K562 (cell line): ENCODE results near the gene KIF19. TPM values are rescaled to one million over a fixed set of nuclear protein-coding genes. Genes with fewer than 3 reads are reported as not detected.

Source experiments
- BCLAF1 ChIP-seq, 2 experiments: fragments of 450-650 bp in 1 of 2; IDR thresholded peaks; 2 replicates each; pipeline ENCODE4 v1.6.1; 2011 to 2017; ENCODE audit warnings: low read depth in 2 of 2, antibody characterized with exemption in 1 of 2, borderline replicate concordance in 1 of 2, low read length in 1 of 2, mild to moderate bottlenecking in 1 of 2, mixed read lengths in 1 of 2; ENCODE audit not compliant: control insufficient read depth in 1 of 2
- FOXK1 ChIP-seq: sonication (generic); formaldehyde crosslinking; IDR thresholded peaks from 2 replicates; pipeline ENCODE4 v1.8.0; 2022; ENCODE audit warnings: missing genetic modification reagents, mild to moderate bottlenecking, borderline replicate concordance
- GTF2F1 ChIP-seq: IDR thresholded peaks from 2 replicates; pipeline ENCODE4 v1.6.1; 2011; ENCODE audit warnings: low read depth, low read length, improper control_type of control experiment
- IFI16 ChIP-seq: fragments of 250-450 bp; sonication (Bioruptor Pico); IDR thresholded peaks from 2 replicates; pipeline ENCODE4 v2.1.2; 2022; ENCODE audit warnings: mild to moderate bottlenecking, inconsistent platforms
- MTA2 ChIP-seq: fragments of 450-650 bp; IDR thresholded peaks from 2 replicates; pipeline ENCODE4 v1.6.1; 2016; ENCODE audit warnings: low read depth
- RFX1 ChIP-seq: fragments of 450-650 bp; IDR thresholded peaks from 2 replicates; pipeline ENCODE4 v1.6.1; 2016; ENCODE audit warnings: mild to moderate bottlenecking, moderate library complexity
- ZBTB9 ChIP-seq: fragments of 450-650 bp; formaldehyde crosslinking; IDR thresholded peaks from 2 replicates; pipeline ENCODE4 v1.4.0; 2020; ENCODE audit warnings: mild to moderate bottlenecking, moderate library complexity
- ZNF436 ChIP-seq: fragments of 250-450, 450-650 bp; sonication (Bioruptor Pico); formaldehyde crosslinking; IDR thresholded peaks from 2 replicates; pipeline ENCODE4 v1.7.0; 2020; ENCODE audit warnings: mild to moderate bottlenecking
- polyA plus RNA-seq, 8 experiments: library from polyadenylated mRNA; depleted of rRNA in 4 of 8; stranded (reverse) in 5 of 8; unstranded in 3 of 8; fragments of >200 nt; fragmentation: Nextera tagmentation in 2 of 8; fragmentation: Illumina TruSeq in 1 of 8; extraction: Ambion mirVana in 2 of 8; extraction: Trizol in 1 of 8; gene quantifications; 2 replicates each; pipeline versions ENCODE4 v1.2.1 to v1.2.3, GENCODE V29; 2011 to 2014; ENCODE audit warnings: inconsistent platforms in 1 of 8, missing spikeins in 1 of 8
- total RNA-seq, 7 experiments: library from RNA; depleted of rRNA in 6 of 7; stranded (reverse); fragments of >200 nt in 6 of 7; fragmentation: Illumina TruSeq in 2 of 7; extraction: Trizol in 2 of 7; gene quantifications; 2 replicates each; pipeline versions ENCODE4 v1.2.1 to v1.2.3, GENCODE V29; 2011 to 2021; ENCODE audit warnings: low replicate concordance in 1 of 7
- TF ChIP-seq, protein P1 (sequence below): fragments of 250-450 bp; sonication (Bioruptor Pico); IDR thresholded peaks from 2 replicates; pipeline ENCODE4 v1.8.0; 2022; ENCODE audit warnings: moderate library complexity, mild to moderate bottlenecking, inconsistent platforms
- TF ChIP-seq, protein P2 (sequence below): fragments of 450-650 bp; IDR thresholded peaks from 2 replicates; pipeline ENCODE4 v1.6.1; 2016; ENCODE audit warnings: borderline replicate concordance
- TF ChIP-seq, protein P3 (sequence below): fragments of 250-450 bp; sonication (Bioruptor Pico); IDR thresholded peaks from 2 replicates; pipeline ENCODE4 v1.9.0; 2021; ENCODE audit warnings: mild to moderate bottlenecking, inconsistent platforms

Gene KIF19
- total and polyA plus RNA-seq, 9 of the 15 experiments (the other 6 are each of a cell fraction or from before 2014, with no cell fraction given): 0.10 TPM; not detected in 8

DNA sequence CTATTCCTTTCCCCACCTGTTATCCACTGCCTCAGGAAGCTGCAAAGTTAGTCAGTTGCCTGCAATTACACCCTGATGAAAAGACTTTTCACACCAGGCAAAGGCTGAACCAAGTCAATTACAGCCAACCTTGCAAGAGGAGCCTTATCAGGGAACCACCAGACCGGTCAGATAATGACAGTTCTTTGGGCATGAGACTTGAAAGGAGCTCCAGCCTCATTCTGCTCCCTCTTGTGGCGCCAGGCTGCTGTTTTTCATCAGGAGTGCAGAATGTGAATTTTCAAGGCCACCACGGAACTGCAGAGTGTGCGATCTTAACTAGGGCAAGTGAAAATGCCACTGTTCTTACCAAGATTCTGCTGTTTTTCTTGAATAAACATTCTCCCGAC lies 29.5 kb upstream of the KIF19 start (continued):
- TF ChIP-seq, protein P1, sequence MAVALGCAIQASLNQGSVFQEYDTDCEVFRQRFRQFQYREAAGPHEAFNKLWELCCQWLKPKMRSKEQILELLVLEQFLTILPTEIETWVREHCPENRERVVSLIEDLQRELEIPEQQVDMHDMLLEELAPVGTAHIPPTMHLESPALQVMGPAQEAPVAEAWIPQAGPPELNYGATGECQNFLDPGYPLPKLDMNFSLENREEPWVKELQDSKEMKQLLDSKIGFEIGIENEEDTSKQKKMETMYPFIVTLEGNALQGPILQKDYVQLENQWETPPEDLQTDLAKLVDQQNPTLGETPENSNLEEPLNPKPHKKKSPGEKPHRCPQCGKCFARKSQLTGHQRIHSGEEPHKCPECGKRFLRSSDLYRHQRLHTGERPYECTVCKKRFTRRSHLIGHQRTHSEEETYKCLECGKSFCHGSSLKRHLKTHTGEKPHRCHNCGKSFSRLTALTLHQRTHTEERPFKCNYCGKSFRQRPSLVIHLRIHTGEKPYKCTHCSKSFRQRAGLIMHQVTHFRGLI: no peak
- TF ChIP-seq, protein P2, sequence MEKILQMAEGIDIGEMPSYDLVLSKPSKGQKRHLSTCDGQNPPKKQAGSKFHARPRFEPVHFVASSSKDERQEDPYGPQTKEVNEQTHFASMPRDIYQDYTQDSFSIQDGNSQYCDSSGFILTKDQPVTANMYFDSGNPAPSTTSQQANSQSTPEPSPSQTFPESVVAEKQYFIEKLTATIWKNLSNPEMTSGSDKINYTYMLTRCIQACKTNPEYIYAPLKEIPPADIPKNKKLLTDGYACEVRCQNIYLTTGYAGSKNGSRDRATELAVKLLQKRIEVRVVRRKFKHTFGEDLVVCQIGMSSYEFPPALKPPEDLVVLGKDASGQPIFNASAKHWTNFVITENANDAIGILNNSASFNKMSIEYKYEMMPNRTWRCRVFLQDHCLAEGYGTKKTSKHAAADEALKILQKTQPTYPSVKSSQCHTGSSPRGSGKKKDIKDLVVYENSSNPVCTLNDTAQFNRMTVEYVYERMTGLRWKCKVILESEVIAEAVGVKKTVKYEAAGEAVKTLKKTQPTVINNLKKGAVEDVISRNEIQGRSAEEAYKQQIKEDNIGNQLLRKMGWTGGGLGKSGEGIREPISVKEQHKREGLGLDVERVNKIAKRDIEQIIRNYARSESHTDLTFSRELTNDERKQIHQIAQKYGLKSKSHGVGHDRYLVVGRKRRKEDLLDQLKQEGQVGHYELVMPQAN: no peak
- TF ChIP-seq ZBTB9 (CRISPR knock-in tag): no peak
- no peak for TF ChIP-seq RFX1
- TF ChIP-seq GTF2F1: no peak
- TF ChIP-seq, protein P3, sequence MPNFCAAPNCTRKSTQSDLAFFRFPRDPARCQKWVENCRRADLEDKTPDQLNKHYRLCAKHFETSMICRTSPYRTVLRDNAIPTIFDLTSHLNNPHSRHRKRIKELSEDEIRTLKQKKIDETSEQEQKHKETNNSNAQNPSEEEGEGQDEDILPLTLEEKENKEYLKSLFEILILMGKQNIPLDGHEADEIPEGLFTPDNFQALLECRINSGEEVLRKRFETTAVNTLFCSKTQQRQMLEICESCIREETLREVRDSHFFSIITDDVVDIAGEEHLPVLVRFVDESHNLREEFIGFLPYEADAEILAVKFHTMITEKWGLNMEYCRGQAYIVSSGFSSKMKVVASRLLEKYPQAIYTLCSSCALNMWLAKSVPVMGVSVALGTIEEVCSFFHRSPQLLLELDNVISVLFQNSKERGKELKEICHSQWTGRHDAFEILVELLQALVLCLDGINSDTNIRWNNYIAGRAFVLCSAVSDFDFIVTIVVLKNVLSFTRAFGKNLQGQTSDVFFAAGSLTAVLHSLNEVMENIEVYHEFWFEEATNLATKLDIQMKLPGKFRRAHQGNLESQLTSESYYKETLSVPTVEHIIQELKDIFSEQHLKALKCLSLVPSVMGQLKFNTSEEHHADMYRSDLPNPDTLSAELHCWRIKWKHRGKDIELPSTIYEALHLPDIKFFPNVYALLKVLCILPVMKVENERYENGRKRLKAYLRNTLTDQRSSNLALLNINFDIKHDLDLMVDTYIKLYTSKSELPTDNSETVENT: no peak
- peak; percentile 76 for TF ChIP-seq MTA2
- no peak for TF ChIP-seq ZNF436
- TF ChIP-seq IFI16 (CRISPR knock-in tag): no peak
- TF ChIP-seq BCLAF1 (IDR thresholded peaks at IDR 0.05; ENCODE audit: borderline replicate concordance in 1 of 2, control insufficient read depth in 1 of 2, low read depth in 2 of 2, low read length in 1 of 2): no peak
- TF ChIP-seq FOXK1 (CRISPR knock-in tag): no peak
